Measurements from ENCODE around the gene ITGB3.

The ITGB3 gene

GRCh38 chr17:47300718-47301117 is 47.1 kb downstream of the ITGB3 start:
- TF ChIP-seq CTCF (IDR thresholded peaks at IDR 0.05): no peak

DNA sequence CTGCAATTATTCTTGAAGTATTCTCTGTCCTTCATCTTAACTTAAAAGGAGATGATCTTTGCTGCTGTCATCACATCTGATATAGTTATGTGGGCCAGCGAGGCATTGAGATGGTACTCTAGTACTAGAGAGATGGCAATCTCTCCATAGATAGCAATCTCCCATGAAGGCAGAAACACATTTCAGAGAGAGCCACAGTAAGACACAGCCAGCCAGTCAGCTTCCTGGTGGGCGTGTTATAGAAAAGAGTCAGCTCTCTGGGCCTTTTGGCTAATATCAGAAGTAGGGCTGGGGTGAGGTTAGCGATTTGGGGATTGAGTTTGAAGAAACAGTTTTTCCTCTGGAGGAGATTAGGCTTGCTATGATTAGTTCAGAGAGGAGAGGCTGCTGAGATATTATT is 47.5 kb downstream of the ITGB3 start:
- TF ChIP-seq CTCF (IDR thresholded peaks at IDR 0.05): no peak

DNA sequence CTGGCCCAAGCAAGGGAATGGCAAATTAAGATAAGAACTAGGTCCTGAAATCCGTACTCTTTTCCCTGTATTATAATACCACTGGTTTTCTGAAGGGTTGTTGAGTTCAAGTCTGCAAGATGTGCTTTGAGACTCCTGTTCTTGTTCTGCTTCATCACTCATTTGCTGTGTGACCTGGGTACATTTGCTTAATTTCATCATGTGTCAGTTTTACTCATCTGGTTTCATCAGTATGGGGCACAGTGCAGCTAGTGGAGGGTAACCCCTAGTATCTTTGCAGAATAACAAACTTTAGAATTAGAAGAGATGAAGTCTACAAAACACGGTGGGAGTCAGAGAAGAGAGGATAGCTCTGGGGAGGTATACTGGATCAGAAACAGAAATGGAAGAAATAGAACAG is 48.2 kb downstream of the ITGB3 start:
- TF ChIP-seq CTCF (IDR thresholded peaks at IDR 0.05): no peak

DNA sequence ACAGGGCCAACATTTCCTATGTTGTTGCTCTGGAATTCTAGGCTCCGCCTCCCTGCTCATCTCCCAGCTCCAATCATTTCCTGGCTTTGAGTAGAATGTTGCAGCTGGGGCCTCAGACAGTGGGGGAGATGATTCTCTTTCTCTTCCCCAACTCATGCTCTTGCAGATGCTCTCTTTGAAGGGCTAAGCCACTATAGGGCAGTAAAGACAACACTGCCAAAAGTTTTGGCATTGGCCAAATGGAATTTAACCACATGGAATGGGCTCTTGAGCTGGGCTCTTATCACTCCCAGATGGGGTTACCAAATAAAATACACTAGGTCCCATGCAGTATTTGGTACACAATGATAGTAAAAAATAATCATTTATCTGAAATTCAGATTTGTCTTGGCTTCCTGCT is 50.6 kb downstream of the ITGB3 start:
- TF ChIP-seq CTCF (IDR thresholded peaks at IDR 0.05): no peak

DNA sequence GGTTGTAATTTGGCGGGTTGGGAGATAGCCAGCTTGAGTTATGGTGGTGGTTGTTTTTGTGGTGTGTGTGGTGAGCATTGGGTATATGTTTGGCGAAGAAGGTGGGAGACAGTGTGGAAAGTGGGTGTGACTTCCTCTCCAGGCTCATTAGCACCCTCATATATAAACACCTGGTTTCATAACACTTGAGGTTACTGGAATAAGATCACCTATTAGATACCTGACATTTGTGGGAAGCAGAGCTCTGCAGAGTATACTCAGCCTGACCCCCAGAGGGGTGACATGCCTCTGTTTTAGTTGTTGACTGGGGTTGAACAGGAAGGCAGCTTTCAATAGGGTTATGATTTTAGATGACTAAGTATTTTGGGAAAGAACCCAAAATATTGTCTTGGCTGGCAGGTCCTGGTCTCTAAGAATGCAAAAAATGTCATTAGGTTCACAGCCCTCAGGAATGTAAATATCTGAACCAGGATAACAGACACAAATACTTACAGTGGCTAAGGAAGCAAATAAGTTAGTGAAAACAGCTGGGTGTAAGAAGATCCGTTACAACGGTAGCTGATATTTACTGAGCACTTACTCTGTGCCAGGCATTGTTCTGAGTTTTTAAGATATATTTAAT is 51.8 kb downstream of the ITGB3 start:
- no peak for TF ChIP-seq CTCF (IDR thresholded peaks at IDR 0.05)

- TF ChIP-seq CTCF (IDR thresholded peaks at IDR 0.05): no peak
Observed at GRCh38 chr17:47310186-47310733, 56.6 kb downstream of the ITGB3 start.

DNA sequence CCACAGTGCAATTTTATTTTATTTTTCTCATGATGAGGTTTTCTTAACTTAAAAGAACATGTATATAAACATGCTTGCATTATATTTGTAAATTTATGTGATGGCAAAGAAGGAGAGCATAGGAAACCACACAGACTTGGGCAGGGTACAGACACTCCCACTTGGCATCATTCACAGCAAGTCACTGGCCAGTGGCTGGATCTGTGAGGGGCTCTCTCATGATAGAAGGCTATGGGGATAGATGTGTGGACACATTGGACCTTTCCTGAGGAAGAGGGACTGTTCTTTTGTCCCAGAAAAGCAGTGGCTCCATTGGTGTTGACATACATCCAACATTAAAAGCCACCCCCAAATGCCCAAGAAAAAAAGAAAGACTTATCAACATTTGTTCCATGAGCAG is 57.8 kb downstream of the ITGB3 start:
- no peak for TF ChIP-seq CTCF (IDR thresholded peaks at IDR 0.05)
